Activated CD8-positive, alpha-beta T cell treated with anti-CD3 and anti-CD28 coated beads for 36 hours (primary cell): ENCODE measurements around the gene PCCA. TPM values are rescaled to one million over a fixed set of nuclear protein-coding genes. Genes with fewer than 3 reads are reported as not detected.
"Not testable (repeated sequence)": the region's sequence is repeated elsewhere in the genome, so short reads cannot be mapped to it uniquely, and the experiment has no call there.

Experiments
- ATAC-seq: fragments of 200-7000 bp; cut with Tn5 transposase; one replicate; pipeline ENCODE4 v1.10.0; 2021; ENCODE audit warnings: mild to moderate bottlenecking, moderate library complexity
- CTCF ChIA-PET: fragments of 350-600 bp; sonication (Branson Sonifier 250); formaldehyde crosslinking; loops from one replicate; lab custom pipeline; 2021; ENCODE audit warnings: antibody characterized with exemption; lab: Charles Lee
- POLR2A ChIA-PET: fragments of 350-600 bp; sonication (Branson Sonifier 250); formaldehyde crosslinking; loops from one replicate; lab custom pipeline; 2021; ENCODE audit warnings: antibody characterized with exemption; lab: Charles Lee
- DNase-seq: peaks from one replicate; pipeline ENCODE4 v3.0.0-alpha.2; 2020
- H3K27ac Mint-ChIP-seq: one replicate; pipeline ENCODE4 v1.8.0; 2021; ENCODE audit warnings: mild to moderate bottlenecking, mixed read lengths
- H3K27me3 Mint-ChIP-seq: one replicate; pipeline ENCODE4 v1.8.0; 2021; ENCODE audit warnings: mixed read lengths
- H3K36me3 Mint-ChIP-seq: one replicate; pipeline ENCODE4 v1.8.0; 2021; ENCODE audit warnings: low read depth, mixed read lengths
- H3K4me1 Mint-ChIP-seq: one replicate; pipeline ENCODE4 v1.8.0; 2021; ENCODE audit warnings: low read depth, mixed read lengths
- H3K4me3 Mint-ChIP-seq: one replicate; pipeline ENCODE4 v1.8.0; 2021; ENCODE audit warnings: mild to moderate bottlenecking, moderate library complexity, mixed read lengths
- H3K9me3 Mint-ChIP-seq: one replicate; pipeline ENCODE4 v1.8.0; 2021; ENCODE audit warnings: mixed read lengths
- intact Hi-C: fragments of 100-400 bp; cut with micrococcal nuclease; formaldehyde crosslinking; loops from one replicate; pipeline ENCODE4 v1.10.0; 2022
- total RNA-seq, 2 experiments: library from RNA; stranded (reverse); gene quantifications; one replicate each; pipeline ENCODE4 v1.2.3, GENCODE V29; 2021
- TF ChIP-seq, protein P1 (sequence below): fragments of 200-600 bp; IDR thresholded peaks from one replicate; pipeline ENCODE4 v1.8.0; 2022; ENCODE audit warnings: antibody characterized with exemption, mild to moderate bottlenecking

Gene PCCA
- total RNA-seq, 2 experiments from 2014 or later: 8.4 to 9.2 TPM

DNA sequence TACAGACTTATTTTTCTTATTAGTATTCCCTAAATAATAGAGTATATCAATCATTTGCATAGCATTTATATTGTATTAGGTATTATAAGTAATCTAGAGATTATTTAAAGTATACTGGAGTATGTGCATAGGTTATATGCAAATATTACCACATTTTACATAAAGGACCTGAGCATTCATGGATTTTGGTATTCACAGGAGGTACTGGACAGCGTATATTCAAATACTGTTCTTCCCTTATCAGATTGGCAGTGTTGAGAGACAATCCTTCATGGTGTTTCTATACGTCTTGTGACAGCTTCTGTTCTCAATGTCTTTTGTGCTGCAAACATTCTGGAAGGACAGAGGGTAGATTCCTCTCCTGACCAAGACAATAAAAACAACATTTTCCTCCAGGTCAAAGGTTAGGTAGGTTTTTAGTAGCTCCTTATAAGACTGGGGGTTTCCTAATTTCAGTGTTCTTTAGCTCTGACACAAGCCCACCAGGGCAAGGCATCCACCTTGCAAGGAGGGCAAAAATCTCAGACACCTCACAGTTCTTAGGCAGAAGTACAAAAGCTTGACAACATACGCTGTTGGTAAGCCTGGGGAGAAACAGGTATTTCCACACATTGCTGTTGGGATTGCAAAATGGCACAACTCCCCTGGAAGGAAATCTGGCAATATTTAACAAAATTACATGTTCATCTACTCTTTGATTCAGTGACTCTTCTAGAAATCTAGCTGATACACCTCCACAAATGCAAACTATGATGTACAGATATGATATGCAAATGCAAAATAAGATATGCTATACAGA lies 20.6 kb upstream of the PCCA start:
- TF ChIP-seq, protein P1, sequence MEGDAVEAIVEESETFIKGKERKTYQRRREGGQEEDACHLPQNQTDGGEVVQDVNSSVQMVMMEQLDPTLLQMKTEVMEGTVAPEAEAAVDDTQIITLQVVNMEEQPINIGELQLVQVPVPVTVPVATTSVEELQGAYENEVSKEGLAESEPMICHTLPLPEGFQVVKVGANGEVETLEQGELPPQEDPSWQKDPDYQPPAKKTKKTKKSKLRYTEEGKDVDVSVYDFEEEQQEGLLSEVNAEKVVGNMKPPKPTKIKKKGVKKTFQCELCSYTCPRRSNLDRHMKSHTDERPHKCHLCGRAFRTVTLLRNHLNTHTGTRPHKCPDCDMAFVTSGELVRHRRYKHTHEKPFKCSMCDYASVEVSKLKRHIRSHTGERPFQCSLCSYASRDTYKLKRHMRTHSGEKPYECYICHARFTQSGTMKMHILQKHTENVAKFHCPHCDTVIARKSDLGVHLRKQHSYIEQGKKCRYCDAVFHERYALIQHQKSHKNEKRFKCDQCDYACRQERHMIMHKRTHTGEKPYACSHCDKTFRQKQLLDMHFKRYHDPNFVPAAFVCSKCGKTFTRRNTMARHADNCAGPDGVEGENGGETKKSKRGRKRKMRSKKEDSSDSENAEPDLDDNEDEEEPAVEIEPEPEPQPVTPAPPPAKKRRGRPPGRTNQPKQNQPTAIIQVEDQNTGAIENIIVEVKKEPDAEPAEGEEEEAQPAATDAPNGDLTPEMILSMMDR: no peak
- ATAC-seq (no peak), DNase-seq (no peak)
- H3K27me3 Mint-ChIP-seq: peaks cover 9% of the 10 kb centered on the region
- H3K4me3 Mint-ChIP-seq: no peak overlapping the region
- H3K4me1 Mint-ChIP-seq: no peaks in the 10 kb centered on the region
- CTCF ChIA-PET: no interaction called here
- H3K9me3 Mint-ChIP-seq: no peaks in the 10 kb centered on the region
- no peak overlapping the region for H3K27ac Mint-ChIP-seq
- intact Hi-C loops: loop anchor here (10.0 kb wide), 1 partner anchor 166 kb away; no protein-coding TSS in a partner anchor
- no peaks in the 10 kb centered on the region for H3K36me3 Mint-ChIP-seq
- POLR2A ChIA-PET: no interaction called here

DNA sequence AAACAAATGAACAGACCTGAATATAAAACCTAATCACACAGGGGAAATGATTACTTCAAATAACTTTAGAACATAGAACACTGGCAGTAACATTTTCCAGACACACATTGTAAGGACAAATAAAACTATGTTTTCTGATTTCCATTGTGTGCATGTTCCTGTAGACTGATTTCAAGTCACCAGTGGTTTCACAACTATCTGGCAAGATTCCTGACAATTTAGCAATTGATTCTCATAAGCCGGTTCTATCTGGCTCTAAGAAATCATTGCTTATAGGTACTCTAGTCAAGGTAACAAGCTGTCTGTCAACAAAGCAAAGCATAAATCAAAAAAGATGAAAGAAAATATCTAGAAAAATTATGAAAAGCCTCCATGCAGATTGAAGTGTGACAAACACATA lies 19.6 kb upstream of the PCCA start:
- no peak for DNase-seq
- H3K27me3 Mint-ChIP-seq: peaks cover 6% of the 10 kb centered on the region
- ChIA-PET CTCF (no interaction called here), POLR2A (no interaction called here)
- intact Hi-C loops: loop anchor here (10.0 kb wide), 1 partner anchor 166 kb away; no protein-coding TSS in a partner anchor
- no peak for ATAC-seq
- H3K4me3 Mint-ChIP-seq: no peak overlapping the region
- TF ChIP-seq, protein P1: no peak
- no peak overlapping the region for H3K27ac Mint-ChIP-seq
- no peaks in the 10 kb centered on the region for H3K36me3 Mint-ChIP-seq
- no peaks in the 10 kb centered on the region for H3K4me1 Mint-ChIP-seq
- no peaks in the 10 kb centered on the region for H3K9me3 Mint-ChIP-seq

DNA sequence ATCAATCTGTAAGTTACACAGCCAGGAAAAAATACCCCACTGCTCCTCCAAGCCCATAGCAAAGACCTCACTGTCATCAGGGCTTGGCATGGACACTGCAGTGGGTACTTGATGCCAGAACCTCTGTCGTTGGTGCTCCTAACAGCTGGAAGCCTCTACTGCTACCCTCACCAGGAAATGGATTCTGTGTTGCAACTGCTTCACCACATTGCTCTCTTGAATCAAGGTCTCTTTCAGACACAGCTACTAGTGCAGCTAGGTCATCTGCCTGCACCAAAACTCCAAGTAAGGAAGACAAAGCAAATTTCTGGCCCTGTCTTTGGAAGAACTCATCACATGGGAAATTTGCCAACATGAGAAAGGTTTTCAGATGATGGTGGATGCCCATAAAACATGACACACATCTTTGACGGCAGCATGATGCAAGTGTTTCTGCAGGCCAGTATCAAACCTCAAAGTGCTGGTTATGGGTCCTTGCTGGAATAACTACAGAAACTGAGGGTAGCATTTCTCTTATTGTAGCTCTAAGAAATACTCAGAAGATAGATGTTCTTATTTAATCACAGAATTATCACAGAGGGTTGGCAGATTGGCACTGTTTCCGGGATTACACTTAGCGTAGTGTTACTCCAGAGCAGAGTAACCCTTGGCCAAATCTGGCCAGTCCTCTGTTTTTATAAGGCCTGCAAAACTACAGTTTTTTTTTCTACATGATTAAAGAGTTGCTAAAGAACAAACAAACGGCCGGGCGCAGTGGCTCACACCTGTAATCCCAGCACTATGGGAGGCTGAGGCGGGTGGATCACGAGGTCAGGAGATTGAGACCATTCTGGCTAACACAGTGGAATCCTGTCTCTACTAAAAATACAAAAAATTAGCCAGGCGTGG lies 12.9 kb upstream of the PCCA start:
- POLR2A ChIA-PET: no interaction called here

DNA sequence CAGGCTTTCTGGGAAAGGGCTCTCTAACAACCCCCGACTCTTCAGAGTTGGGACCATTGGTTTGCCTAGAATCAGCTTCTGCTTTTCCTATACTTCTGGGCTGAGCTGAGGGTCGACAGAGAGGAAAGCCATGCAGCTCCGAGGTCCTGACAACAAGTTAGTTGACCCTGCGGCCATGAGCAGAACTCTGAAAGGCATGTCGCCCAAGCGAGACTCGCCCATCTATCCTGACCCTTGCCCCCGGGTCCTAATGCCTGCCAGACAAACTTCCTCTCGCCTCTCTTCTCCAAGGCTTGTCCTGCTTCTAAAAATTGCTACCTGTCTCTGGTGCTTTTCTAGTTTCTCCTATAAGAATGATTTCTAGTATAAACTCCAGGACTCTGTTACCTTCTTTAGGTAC lies 9.9 kb upstream of the PCCA start:
- intact Hi-C loops, CTCF ChIA-PET, H3K4me1 Mint-ChIP-seq, ATAC-seq, H3K27ac Mint-ChIP-seq, H3K9me3 Mint-ChIP-seq, H3K27me3 Mint-ChIP-seq, H3K36me3 Mint-ChIP-seq, POLR2A ChIA-PET, DNase-seq, H3K4me3 Mint-ChIP-seq: not testable (repeated sequence)

More for the DNA sequence above, 12.9 kb upstream of the PCCA start:
- Mint-ChIP-seq H3K36me3 (no peaks in the 10 kb centered on the region), H3K9me3 (no peaks in the 10 kb centered on the region), H3K27ac (no peak overlapping the region), H3K4me3 (no peak overlapping the region), H3K4me1 (no peaks in the 10 kb centered on the region), H3K27me3 (no peaks in the 10 kb centered on the region)
- CTCF ChIA-PET: no interaction called here
- TF ChIP-seq, protein P1: no peak
- intact Hi-C loops: no loop called here
- no peak for ATAC-seq
- DNase-seq: no peak

DNA sequence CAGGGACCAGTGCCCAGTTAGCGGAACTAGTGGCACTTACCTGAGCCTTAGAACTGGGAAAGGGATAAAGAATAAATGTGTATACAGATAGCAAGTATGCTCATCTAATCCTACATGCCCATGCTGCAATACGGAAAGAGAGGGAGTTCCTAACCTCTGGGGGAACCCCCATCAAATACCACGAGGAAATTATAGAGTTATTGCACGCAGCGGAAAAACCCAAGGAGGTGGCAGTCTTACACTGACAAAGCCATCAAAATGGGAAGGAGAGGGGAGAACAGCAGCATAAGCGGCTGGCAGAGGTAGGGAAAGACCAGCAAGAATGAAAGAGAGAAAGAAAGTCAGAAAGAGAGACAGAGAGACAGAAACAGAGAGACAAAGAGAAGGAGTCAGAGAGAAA lies 5.5 kb upstream of the PCCA start:
- DNase-seq, POLR2A ChIA-PET: not testable (repeated sequence)
- peak overlapping the region; percentile 16 for H3K27ac Mint-ChIP-seq

More for the DNA sequence above, 5.5 kb upstream of the PCCA start:
- H3K4me1 Mint-ChIP-seq, H3K36me3 Mint-ChIP-seq, intact Hi-C loops, CTCF ChIA-PET, H3K4me3 Mint-ChIP-seq, H3K9me3 Mint-ChIP-seq, H3K27me3 Mint-ChIP-seq, ATAC-seq: not testable (repeated sequence)
